HG03558 (cell line): Measurements from ENCODE around the gene SDK1.

ENCODE experiments used
- ATAC-seq: cut with Tn5 transposase; IDR thresholded peaks from one replicate; pipeline ENCODE4 v1.9.1; 2021; ENCODE audit warnings: moderate number of reproducible peaks; ENCODE audit not compliant: unreplicated experiment; ENCODE audit errors: extremely low read depth

The SDK1 gene

DNA sequence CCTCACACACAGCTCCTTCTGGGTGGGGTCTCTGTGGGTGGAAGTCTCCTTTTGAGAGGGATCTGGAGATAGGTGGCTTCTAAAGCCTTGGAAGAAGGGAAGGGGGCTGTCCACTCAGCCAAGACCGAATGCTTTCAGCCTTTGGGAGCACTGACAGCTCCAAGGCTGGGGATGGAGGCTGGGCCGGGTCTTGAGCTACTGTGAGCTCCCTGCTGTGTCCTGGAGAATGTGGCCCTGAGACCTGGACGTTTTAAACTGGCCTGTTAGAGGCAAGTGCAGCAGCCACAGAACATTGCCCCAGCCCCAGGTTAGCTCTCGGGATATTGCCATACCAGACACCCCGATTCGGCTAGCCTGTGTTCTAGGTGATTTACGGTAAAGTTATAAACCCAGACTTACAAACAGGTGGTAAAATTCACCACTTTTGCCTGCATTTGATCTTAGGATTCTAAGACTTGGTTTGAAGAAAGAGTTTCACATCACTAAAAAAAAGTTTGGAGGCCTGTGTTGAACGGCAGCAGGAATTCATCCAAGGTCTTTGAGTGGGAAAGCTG lies 832.5 kb downstream of the SDK1 start:
- ATAC-seq = no peak

DNA sequence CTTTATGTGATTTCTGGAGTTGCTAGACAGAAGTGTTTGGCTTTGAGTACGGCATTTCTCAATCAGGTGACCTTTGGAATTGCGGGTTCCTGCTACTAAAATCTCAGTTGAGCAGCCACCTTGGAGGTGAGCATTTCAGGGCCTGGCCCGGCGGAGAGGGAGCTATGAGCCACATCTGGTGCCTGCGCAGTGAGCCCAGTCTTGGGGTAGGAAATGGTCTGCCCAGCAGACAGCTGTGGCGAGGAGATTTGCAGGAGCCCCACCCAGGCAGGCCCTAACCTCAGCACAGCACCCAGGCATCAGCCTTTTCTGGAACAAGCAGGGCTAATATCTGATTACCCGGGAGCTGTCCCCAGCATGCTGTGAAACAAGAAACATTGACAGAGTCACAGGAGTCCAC lies 833.2 kb downstream of the SDK1 start:
- no peak for ATAC-seq

DNA sequence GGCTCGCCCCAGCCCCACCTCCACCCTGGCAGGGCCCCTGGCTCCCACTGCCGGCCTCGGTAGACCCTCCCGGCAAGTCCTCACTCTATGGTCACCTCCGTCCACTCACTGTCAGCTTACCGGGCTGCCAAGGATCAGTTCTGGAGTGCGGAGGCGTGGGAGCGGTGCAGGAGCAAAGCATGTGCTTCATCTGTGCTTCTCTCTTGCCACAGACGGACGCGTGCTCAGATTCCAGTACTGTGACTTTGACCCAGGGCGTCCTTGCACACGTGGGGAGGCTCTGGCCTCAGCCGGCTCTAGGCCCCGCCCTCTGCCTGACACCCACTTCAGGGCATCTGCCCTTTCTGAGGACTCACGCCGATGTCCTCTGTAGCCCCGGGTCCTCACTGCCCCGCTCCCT lies 833.6 kb downstream of the SDK1 start:
- ATAC-seq = no peak

DNA sequence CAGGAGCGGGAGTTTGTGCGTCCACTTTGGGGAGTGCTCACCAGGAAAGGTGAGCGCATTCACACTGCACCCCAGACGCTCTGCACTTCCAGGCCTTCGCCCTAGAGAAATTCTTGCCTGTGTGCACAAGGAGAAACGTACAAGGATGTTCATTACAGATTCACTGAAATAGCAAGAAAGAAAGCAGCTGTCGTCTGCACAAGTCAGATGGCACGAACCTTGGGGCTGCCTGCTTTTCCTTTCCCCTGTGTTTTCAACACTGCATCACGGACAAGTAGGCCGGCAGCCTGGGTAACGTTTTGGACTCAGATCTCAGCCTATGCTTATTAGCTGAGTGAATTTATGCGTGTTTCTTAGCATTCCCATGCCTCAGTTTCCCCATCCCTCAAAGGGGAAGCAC lies 834.2 kb downstream of the SDK1 start:
- ATAC-seq = no peak

DNA sequence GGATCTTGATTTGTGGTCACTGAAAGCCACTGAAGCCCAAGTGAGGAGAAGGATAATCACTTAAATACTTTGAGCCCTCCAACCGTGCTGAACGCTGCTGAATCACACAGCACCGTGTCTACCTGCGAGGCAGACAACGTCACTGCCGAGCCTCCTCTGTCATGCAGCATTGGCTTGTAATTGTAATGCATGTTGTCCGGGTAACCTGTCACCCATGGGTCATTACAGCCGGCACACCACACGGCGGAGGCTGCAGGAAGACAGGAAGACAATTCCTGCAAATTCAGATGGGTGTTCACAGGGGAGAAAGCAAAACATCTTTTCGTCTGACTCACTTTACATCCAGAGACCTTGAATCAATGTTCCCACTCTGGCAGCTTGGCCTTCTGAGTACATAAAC lies 835.0 kb downstream of the SDK1 start:
- no peak for ATAC-seq

DNA sequence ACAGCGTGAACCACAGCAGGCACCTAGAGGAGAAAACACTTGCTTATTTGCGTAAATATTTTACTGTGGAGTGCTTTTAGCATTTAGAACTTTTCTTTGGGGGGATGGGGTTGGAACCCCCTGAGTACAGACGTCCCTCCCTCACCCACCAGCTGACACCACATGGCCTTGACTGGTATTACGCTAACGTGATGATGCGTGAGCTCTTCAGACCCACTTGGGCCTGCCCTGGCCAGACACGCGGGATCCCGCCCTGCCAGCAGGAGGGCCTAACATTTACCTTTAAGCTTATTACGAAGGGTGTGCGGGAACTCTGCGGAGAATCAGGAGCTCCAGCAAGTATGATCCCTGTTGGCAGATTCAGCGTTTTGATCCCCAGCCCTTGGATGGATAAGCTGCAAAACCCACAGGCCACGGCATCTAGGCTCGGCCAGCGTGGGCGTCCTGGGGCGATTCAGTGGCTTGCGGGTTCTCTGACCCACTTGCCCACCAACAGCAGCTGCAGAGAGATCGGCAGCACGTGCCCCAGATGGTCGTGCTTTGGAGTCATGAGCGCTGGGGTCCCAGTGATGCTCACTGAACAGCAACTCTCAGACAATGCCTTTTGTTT lies 835.6 kb downstream of the SDK1 start:
- ATAC-seq = no peak

DNA sequence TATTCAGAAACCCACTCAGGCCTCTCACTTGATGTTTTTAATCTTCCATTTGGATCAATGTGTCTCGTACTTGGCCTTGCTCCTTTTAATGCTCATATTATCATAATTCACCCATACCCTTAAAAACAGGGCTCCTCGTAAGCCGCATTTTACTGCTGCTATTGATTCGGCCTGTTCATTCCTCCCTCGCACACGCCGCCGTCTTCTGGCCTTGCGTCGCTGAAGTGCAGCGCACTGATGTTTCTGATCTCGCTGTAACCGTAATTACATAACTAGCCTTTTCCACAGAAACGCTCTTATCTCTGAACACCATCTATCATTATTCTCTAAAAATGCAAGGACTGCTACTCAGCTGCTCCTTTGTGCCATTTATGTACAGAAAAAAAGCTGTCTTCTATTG lies 836.5 kb downstream of the SDK1 start:
- no peak for ATAC-seq

DNA sequence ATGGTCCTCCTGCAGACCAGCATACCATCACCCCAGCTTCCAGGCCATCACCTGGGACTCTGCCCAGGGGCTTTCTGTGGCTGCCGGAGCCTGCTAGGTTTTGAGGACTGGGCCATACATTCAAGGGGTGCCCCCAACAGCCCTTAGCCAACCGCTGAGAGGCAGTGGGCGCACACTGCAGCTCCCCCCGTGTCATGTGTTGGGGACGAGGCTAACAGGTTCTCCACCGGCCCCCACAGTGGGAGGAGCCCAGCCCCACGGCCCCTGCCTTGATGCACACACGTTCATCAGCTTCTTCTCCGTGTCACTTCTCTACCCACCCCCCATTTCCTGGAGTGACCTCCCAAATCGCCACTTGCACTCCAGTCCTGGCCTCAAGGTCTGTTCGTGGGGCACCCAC lies 837.8 kb downstream of the SDK1 start:
- no peak for ATAC-seq

DNA sequence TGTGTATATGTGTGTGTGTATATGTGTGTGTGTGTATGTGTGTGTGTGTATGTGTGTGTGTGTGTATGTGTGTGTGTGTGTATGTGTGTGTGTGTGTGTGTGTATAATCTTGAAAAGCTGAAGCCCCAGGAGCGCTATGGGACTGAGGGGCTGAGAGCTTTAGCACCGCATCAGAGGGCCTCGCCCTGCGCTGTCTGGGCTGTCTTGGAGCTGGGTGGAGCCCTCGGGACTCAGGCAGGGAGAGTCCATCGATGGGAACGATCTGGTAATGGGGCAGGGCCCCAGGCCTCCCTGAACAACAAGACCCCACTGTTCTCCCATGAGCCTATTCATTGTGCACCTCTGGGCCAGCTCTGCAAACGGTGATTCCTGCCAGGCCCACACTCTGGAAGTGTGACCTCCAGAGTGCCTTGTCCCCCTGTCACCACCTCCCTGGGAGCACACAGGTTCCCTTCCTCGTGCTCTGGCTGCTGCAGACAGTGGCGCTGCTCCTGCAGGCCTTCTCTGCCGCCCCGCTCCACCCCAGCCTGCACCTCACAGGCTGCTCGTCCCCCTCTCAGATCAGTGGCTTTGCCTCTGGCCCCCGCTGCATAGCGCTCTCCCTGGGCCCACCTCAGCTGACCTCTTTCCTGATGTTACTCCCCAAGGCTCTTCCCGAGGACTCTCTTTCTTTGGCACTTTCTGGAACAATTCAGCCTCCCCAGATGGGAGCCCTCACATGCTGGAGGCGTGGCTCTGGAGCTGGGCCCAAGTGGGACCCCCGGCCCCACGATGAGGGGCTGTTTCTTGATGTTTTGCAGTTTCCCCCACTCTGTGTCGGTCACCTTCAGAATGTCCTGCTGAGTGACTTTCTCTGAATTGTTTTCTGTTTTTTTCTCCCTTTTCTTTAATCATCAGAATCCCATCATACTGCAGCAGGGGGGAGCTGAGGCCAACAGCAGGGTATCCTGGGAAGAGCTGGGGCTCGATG lies 838.9 kb downstream of the SDK1 start:
- no peak for ATAC-seq

DNA sequence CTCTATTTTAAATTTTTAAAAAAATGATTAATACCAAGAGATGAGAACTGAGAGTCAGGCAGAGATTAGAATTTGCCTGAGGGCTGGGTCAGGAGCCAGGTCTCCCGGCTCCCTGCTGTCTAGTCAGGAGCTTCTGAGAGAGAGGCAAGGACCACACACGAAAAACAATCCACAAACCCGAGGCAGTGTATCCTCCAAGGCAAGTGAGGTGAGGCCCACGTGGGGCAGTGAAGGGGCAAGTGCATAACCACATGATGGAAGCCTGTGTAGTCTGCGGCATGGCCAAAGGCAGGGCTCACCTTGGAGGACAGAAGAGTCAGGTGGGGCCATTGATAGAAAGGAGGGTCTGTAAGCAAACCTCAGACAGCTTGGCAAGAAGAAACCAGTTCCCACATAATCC lies 839.9 kb downstream of the SDK1 start:
- ATAC-seq = no peak

DNA sequence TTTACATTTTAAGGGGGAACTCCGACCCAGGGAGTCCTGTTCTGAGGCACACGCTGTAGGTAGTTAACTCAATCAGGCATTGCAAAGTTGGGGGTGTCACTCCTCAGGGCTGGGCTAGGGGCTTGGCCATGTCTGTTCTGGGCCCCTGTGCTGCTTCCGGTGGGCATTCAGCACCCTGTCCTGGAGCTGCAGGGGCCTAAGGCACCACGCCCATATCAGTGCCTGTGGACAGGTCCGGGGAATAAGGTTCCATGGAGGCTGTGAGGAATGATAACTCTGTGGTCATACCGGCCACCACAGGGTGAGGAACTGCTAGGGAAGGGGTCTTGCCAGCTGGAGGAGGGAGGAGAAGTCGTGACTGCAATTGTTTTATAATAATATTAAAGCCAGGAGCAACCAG lies 842.0 kb downstream of the SDK1 start:
- ATAC-seq = no peak

DNA sequence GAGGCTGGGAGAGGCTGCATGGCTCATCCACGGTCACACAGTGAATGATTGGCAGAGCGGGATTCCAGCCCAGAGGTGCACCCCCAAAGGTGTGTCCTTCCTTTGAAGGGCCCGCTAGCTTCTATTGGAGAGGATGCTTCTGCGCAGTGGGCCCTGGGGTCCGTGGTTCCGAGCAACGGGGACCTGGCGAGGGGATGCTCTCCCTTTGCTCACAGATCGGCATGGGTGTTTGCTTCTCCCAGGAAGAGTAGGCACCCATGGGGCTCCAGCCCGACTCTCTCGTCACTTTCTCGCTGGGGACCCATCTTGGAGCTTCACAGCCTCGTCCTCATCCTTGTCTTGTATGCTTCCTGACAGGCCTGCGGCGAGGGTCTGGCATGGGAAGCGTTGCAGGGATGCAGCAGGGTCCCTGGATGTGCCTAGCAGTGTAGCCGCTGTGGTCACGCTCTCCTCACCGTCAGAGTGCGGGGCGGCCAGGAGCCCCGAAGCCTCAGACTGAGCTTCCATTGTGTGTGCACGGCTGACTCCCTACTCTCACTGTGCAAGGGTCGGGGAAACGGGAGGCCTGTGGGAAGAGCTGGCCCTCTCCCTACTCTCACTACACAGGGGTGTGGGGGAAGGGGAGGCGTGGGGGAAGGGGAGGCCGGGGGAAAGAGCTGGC lies 842.6 kb downstream of the SDK1 start:
- ATAC-seq = no peak

DNA sequence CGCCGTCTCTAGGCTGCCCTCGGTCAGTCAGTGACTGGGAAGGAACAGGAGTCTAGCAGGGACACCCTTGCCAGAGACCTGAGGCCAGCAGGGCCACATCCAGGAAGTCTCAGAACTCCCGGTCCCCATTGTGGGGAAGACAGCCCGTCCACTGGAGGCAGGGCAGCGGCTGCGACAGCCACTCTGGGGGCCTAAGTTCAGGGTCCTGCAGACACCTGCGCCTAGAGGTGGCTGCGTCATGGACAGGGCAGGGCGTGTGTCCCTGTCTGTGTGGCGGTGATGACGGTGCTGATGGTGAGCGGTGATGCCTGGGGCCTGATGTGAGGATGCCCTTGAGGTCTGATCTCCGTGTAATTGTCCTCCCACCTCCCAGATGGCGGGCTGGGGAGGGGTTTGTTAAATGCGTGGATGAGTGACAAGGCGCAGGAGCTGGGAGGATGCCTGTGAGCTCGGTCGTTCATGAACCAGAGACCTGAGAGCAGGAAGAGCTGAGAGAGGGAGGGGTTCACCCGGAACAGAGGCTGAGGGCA lies 843.2 kb downstream of the SDK1 start:
- ATAC-seq = no peak

DNA sequence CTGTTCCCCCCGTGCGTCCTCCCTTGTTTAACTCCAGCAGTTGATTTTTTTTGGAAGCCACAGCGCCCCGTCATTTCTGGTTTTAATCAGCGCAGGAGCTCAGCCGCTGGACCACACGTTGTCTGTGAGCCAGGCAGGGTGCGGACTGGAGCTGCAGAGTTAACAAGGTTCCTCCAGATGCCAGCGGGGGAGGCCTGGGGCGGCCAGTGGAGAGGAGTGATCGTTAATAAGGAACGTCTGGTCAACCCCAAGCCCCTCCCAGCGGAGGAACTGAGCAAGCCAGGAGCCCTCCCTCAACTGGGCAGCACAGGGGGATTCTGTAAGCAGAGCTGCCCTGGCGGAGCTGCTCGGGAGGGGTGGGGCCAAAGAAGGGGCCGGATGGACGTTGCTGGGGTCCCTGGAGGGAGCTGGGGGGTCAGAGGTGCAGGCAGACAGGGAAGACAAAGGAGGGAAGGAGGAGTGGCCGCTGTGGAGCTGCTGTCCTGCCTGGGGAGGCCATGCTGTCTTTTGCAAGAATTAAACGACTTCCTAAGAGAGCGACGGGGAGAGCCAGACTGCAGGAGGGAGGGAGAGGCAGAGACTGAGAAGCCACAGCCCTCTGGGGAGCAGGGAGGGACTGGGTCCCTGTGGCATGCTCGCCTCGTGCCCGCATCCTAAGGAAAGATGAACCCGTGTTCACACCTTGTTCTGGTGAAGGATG lies 843.9 kb downstream of the SDK1 start:
- no peak for ATAC-seq

DNA sequence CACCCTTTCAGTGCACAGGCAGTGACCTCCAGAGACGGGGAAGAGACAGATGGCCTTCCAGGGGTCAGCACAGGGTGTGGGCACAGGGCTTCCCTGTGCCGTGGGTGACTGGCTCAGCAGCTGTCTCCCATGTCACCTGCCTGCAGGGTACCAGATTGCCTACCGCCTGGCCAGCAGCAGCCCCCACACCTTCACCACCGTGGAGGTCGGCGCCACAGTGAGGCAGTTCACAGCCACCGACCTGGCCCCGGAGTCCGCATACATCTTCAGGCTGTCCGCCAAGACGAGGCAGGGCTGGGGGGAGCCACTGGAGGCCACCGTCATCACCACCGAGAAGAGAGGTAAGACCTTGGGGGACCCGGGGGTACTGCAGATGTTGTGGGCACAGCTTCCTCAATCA lies 844.5 kb downstream of the SDK1 start:
- ATAC-seq = no peak

DNA sequence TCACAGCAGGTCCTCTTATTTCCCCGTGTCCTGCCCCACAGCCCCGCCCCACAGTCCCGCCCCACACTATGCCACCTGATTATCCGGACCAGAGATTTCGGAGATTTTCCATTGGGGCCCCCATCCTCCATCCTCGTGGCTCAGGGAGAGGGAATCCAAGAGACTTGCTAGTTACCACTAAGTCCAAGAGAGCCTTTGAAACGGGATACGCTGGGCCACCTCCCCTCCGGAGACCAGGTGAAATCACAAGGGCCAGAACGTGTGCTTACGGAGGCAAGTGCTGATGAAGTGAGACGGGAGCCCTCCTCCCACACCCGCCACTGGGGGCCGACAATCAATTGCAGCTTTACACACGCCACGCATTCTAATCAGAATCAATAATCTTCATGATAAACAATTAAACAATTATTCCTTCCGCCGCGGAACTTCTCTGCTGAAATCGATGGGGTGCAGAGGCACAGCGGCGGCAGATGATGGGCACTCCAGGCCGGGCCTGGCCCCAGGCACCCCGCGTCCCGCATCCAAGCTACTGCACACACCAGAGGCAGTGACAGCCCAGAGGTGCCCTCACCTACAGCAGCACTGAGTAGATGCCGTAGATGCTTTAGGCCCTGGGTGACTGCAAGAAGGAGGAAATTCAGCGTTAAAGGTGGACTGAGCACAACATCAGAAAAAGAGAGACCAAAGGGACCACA lies 847.0 kb downstream of the SDK1 start:
- ATAC-seq = no peak

DNA sequence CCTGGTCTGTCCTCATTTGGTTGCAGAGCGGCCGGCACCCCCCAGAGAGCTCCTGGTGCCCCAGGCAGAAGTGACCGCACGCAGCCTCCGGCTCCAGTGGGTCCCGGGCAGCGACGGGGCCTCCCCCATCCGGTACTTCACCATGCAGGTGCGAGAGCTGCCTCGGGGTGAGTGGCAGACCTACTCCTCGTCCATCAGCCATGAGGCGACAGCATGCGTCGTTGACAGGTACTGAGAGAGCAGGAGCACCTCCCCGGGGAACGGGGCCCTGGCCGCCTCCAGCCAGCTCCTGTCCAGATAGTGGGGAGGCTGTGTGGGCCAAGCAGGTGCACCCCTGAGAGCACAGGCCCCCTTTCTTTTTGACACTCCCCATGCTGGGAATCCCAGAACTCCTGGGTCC lies 848.2 kb downstream of the SDK1 start:
- ATAC-seq = no peak

DNA sequence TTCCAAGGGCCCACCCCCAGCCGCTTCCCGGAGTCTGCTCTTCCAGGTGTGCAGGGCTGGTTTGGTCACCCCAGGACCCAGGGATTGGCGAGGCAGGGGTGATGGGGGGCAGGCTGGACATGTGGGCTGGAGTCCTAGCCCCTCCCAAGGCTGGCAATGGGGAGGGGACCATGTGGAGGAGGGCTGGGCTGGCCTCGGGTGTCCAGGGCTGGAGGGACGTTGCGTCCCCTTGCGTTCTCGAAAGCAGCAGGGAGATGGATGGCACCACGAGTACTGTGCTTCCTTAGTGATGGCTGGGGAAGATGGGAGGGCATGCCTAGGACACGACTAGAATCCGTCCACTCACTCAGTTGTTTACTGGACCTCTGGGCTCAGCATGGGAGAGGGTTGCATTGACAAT lies 848.6 kb downstream of the SDK1 start:
- no peak for ATAC-seq

DNA sequence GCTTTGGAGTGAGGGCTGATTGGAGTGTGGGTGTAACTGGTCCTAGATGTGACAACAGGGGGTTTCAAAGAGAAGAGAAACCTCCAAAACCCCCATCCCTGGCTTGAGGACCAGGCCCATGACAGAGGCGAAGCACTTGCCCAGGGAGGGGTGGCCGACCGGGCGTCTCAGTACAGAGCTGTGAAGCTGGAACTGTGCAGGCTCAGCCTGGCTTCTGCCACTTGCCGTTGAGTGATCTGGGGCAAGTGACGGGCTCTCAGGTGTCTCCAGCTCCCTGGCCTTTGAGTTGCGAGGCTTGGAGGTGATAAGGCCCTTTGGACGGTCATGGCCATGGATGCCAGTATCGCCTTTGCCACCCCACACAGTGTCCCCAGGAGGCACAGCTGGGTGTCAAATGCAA lies 849.7 kb downstream of the SDK1 start:
- ATAC-seq = no peak

DNA sequence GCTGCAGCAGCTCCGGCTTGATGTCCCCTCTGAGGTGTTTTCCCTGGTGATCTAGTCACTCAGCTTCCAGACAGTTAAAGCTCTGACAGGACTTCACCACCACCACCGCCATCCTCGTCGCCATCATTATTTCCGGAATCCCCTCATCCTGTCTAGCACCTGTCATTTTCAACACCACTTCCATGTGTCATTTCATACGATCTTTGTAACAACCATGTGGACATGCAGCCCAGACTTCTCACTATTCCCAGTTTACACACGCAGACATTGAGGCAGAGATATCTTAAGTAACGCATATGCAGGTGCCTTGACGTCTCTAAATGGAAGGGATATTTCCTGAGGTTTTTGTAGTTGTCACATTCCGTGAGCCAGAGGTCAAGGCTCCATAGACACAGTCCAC lies 850.5 kb downstream of the SDK1 start:
- ATAC-seq = no peak
